ENCODE measurements around the gene GATA6. TPM values are rescaled to one million over a fixed set of nuclear protein-coding genes. Genes with fewer than 3 reads are reported as not detected.

GATA6 gene
- total RNA-seq, 1 experiment from 2014 or later, result 3.3 TPM

DNA sequence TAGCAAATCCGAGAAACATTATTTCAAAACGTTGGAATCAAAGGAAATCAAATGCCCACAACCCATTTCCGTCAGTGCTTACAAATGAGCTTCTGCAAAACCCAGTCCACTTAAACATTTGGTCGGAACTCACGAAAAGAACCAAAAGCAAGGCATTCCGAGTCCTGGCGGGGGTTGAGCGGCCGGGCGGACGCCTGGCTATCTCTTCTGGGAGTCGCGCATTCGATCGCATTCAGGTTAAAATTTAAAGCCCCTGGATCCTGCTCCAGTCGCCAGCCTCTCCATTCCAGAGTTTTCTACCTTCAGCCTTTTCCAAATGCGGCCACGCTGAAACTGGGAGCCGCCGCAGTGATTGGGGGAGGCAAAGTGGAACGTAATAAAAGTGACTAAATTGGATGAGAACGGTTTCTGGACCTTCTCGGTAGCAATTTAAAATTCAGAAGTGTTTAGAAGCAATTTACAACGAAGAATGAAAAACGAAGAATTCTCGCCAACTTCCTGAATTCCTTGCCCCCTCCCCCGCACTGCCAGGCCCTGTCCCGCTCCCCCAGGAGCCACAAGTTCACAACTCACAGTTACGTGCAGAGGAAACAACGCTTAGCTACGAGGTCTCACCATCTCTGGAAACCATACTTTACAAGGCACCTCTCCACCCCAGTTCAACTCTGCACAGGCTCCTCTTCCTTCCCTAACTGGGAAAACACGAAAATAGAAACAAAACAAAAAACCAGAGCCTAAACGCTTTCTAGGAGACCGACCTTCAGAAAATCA is 1.7 kb upstream of the GATA6 start:
- no peak for ATAC-seq
- Histone ChIP-seq H3K4me2 (ENCODE audit: low read length) (peak overlapping the region; percentile 100), H3K36me3 (ENCODE audit: control insufficient read depth in 1 of 2, insufficient read depth in 2 of 2, low read length in 2 of 2) (no peaks in the 10 kb centered on the region), H2AFZ (ENCODE audit: low read depth, low read length, poor library complexity, severe bottlenecking) (peak overlapping the region; percentile 70), H3K27me3 (ENCODE audit: insufficient read depth, low read length) (peaks cover 8% of the 10 kb centered on the region; the same call in 1 of the 2 replicates), H4K20me1 (ENCODE audit: insufficient read depth) (no peaks in the 10 kb centered on the region), H3K9ac (ENCODE audit: low read length) (no peak overlapping the region), H3K4me3 (replicated peaks in 1 of 2; ENCODE audit: low read depth in 1 of 2, low read length in 2 of 2) (peak overlapping the region; percentile 72 to 84), H3K4me1 (ENCODE audit: control insufficient read depth in 1 of 2, insufficient read depth in 2 of 2, low read length in 2 of 2) (peaks cover 5 to 19% of the 10 kb centered on the region in 2 experiments; a peak in 2 of 4 replicates), H3K27ac (ENCODE audit: low read depth, low read length) (no peak overlapping the region), H3K79me2 (ENCODE audit: insufficient read depth, low read length) (no peaks in the 10 kb centered on the region), H3K9me2 (ENCODE audit: insufficient read depth) (no peaks in the 10 kb centered on the region), H3K9me3 (ENCODE audit: control insufficient read depth in 1 of 2, insufficient read depth in 1 of 2, low read depth in 1 of 2, low read length in 2 of 2) (no peaks in the 10 kb centered on the region)
- ChIA-PET POLR2A (no interaction called here), RAD21 (ENCODE audit: low non-redundant PET in 1 of 2, low total read pairs in 2 of 2, uncharacterized antibody in 2 of 2, unreplicated experiment in 2 of 2) (no interaction called here), CTCF (no interaction called here)
- DNase-seq (ENCODE audit: low read depth, low spot score), result no peak
- BruUV-seq (replicated peaks), result no TSS peak
- intact Hi-C loops (cut with micrococcal nuclease), result loop anchor here (2.0 to 10.0 kb wide), 3 partner anchors 170 to 537 kb away; no protein-coding TSS in a partner anchor
- TF ChIP-seq CEBPB (IDR thresholded peaks at IDR 0.05; ENCODE audit: low read depth), result no peak
- no peak for TF ChIP-seq REST (IDR thresholded peaks at IDR 0.05; ENCODE audit: low read depth)
- TF ChIP-seq ZBTB33 (IDR thresholded peaks at IDR 0.05; ENCODE audit: extremely low read depth, insufficient replicate concordance, low read length), result no peak
- no peak for TF ChIP-seq YY1 (IDR thresholded peaks at IDR 0.05; ENCODE audit: extremely low read depth, insufficient replicate concordance, low read depth, low read length)
- no peak for TF ChIP-seq POLR2A (IDR thresholded peaks at IDR 0.05; ENCODE audit: borderline replicate concordance, extremely low read depth, insufficient read depth, insufficient read length)

Data from HCT116 (cell line).